CD14-positive monocyte (primary cell): Measurements from ENCODE around the gene EPB41L4A. TPM values are rescaled to one million over a fixed set of nuclear protein-coding genes. Genes with fewer than 3 reads are reported as not detected.

Source experiments
- DNase-seq, 3 donors: peaks; one replicate each; pipeline ENCODE4 v3.0.0-alpha.2; 2011 to 2022
- H2AFZ ChIP-seq: 2 replicates; pipeline ENCODE4 v1.6.0; 2012; ENCODE audit warnings: mild to moderate bottlenecking, low read depth, low read length, inconsistent platforms; ENCODE audit not compliant: insufficient read depth, poor library complexity, severe bottlenecking
- H3K27ac ChIP-seq, 2 donors: 1 replicate in 1 of 2; 2 replicates in 1 of 2; pipeline ENCODE4 v1.5.1; 2012 to 2013; ENCODE audit warnings: low read length in 2 of 2, control low read depth in 1 of 2, inconsistent platforms in 1 of 2, low read depth in 1 of 2, mild to moderate bottlenecking in 1 of 2
- H3K27me3 ChIP-seq, 2 donors: one replicate each; pipeline versions ENCODE4 v1.6.0 to v1.6.1; 2011 to 2013; ENCODE audit warnings: low read length in 2 of 2; ENCODE audit not compliant: control insufficient read depth in 2 of 2, insufficient read depth in 2 of 2
- H3K36me3 ChIP-seq, 2 donors: replicated peaks in 1 of 2; 1 replicate in 1 of 2; 2 replicates in 1 of 2; pipeline versions ENCODE4 v1.5.1 to v1.6.1; 2012 to 2013; ENCODE audit warnings: low read length in 2 of 2, control low read depth in 1 of 2, inconsistent platforms in 1 of 2, mild to moderate bottlenecking in 1 of 2; ENCODE audit not compliant: insufficient read depth in 2 of 2, control insufficient read depth in 1 of 2
- H3K4me1 ChIP-seq, 2 donors: 1 replicate in 1 of 2; 2 replicates in 1 of 2; pipeline versions ENCODE4 v1.5.1 to v1.6.1; 2012 to 2013; ENCODE audit warnings: low read length in 2 of 2, control low read depth in 1 of 2, inconsistent platforms in 1 of 2, mild to moderate bottlenecking in 1 of 2, moderate library complexity in 1 of 2; ENCODE audit not compliant: insufficient read depth in 2 of 2, control insufficient read depth in 1 of 2
- H3K4me2 ChIP-seq: replicated peaks from 2 replicates; pipeline ENCODE3; 2012; ENCODE audit warnings: low read length, moderate library complexity, mild to moderate bottlenecking; ENCODE audit not compliant: poor library complexity, severe bottlenecking; ENCODE audit errors: extremely low read depth
- H3K4me3 ChIP-seq, 3 experiments: fragments of 200-600 bp in 1 of 3; sonication (generic) in 1 of 3; replicated peaks in 1 of 3; 1 replicate in 2 of 3; 2 replicates in 1 of 3; pipeline ENCODE4 v1.5.1; 2011 to 2013; ENCODE audit warnings: low read length in 3 of 3, mild to moderate bottlenecking in 3 of 3, control low read depth in 2 of 3, low read depth in 2 of 3, inconsistent platforms in 1 of 3, moderate library complexity in 1 of 3
- H3K79me2 ChIP-seq: 2 replicates; pipeline ENCODE4 v1.6.0; 2012; ENCODE audit warnings: mild to moderate bottlenecking, control low read depth, inconsistent platforms, low read length, moderate library complexity; ENCODE audit not compliant: insufficient read depth
- H3K9ac ChIP-seq: 2 replicates; pipeline ENCODE4 v1.6.0; 2017; ENCODE audit warnings: low read length, mild to moderate bottlenecking; ENCODE audit not compliant: insufficient read depth, poor library complexity, severe bottlenecking
- H3K9me3 ChIP-seq, 2 donors: replicated peaks in 1 of 2; 1 replicate in 1 of 2; 2 replicates in 1 of 2; pipeline versions ENCODE4 v1.5.1 to v1.6.1; 2012 to 2013; ENCODE audit warnings: low read length in 2 of 2, control low read depth in 1 of 2; ENCODE audit not compliant: control insufficient read depth in 1 of 2, insufficient read depth in 1 of 2
- H4K20me1 ChIP-seq: 2 replicates; pipeline ENCODE4 v1.6.0; 2012; ENCODE audit warnings: mild to moderate bottlenecking, low read length, control low read depth, moderate library complexity; ENCODE audit not compliant: insufficient read depth
- H3K27ac Mint-ChIP-seq, 7 donors: one replicate each; pipeline ENCODE4 v1.8.0; 2020; ENCODE audit warnings: mild to moderate bottlenecking in 7 of 7, mixed read lengths in 7 of 7, moderate library complexity in 6 of 7, inconsistent platforms in 2 of 7
- H3K27me3 Mint-ChIP-seq, 3 donors: one replicate each; pipeline ENCODE4 v1.8.0; 2021 to 2022; ENCODE audit warnings: low read depth in 3 of 3, mild to moderate bottlenecking in 3 of 3, mixed read lengths in 3 of 3, moderate library complexity in 3 of 3, inconsistent platforms in 1 of 3
- H3K36me3 Mint-ChIP-seq, 2 donors: one replicate each; pipeline ENCODE4 v1.8.0; 2020; ENCODE audit warnings: mixed read lengths in 2 of 2, inconsistent platforms in 1 of 2, mild to moderate bottlenecking in 1 of 2
- H3K4me1 Mint-ChIP-seq: one replicate; pipeline ENCODE4 v1.8.0; 2020; ENCODE audit warnings: mild to moderate bottlenecking, mixed read lengths
- H3K4me3 Mint-ChIP-seq, 2 donors: one replicate each; pipeline ENCODE4 v1.8.0; 2020; ENCODE audit warnings: mild to moderate bottlenecking in 2 of 2, mixed read lengths in 2 of 2, moderate library complexity in 1 of 2
- H3K9me3 Mint-ChIP-seq, 7 donors: one replicate each; pipeline ENCODE4 v1.8.0; 2020 to 2022; ENCODE audit warnings: mixed read lengths in 7 of 7, mild to moderate bottlenecking in 6 of 7, moderate library complexity in 6 of 7, inconsistent platforms in 2 of 7
- WGBS: methylation state at CpG from one replicate; pipeline ENCODE4 v1.1.5; 2013; ENCODE audit warnings: missing lambda C conversion rate; ENCODE audit not compliant: insufficient coverage; 5-methylcytosine and 5-hydroxymethylcytosine counted together
- intact Hi-C, 2 donors: fragments of 100-400 bp; cut with micrococcal nuclease; formaldehyde crosslinking; loops; one replicate each; pipeline versions ENCODE4 v1.15.0 to v1.15.1; 2023
- polyA plus RNA-seq, 3 donors: library from polyadenylated mRNA; depleted of rRNA in 1 of 3; unstranded in 2 of 3; stranded (reverse) in 1 of 3; fragments of 300-500 nt in 2 of 3; fragments of >200 nt in 1 of 3; fragmentation: Illumina TruSeq in 2 of 3; gene quantifications; 1 replicate in 2 of 3; 2 replicates in 1 of 3; pipeline ENCODE4 v1.2.3, GENCODE V29; 2012 to 2021
- small RNA-seq: library from RNA; depleted of rRNA; stranded (forward); fragments of <200 nt; gene quantifications from one replicate; pipeline ENCODE3, GENCODE V24; 2012; ENCODE audit warnings: low read depth; ENCODE audit not compliant: insufficient read length
- TF ChIP-seq, protein P1 (sequence below): fragments of 200-600 bp; IDR thresholded peaks from one replicate; pipeline ENCODE4 v1.8.0; 2022; ENCODE audit warnings: antibody characterized with exemption, mild to moderate bottlenecking

Gene EPB41L4A
- polyA plus RNA-seq, 3 donors: 0.01 to 0.05 TPM; not detected in 1

DNA sequence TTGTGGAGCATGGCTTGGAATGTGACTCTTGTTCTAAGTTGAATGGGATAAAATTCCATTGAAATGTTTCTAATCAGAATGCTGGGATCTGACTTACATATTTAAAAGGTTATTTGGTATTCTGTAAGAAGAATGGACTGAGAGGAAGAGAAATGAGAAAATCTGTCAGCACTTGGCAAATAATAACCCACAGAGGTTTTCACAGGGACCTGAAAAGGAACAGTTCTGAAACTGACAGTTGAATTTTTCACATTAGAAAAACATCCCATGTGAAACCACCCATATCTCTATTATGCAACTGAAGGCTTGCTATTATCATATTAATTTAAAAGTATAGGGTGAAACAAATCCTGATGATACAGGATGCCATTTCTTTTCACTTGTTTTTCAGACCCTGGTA, 302.7 kb downstream of the EPB41L4A start:
- no peaks in the 10 kb centered on the region for H4K20me1 ChIP-seq
- Mint-ChIP-seq H3K36me3 (peaks cover 0 to 2% of the 10 kb centered on the region in 2 donors), H3K4me1 (peaks cover 34% of the 10 kb centered on the region), H3K4me3 (no peak overlapping the region), H3K27ac (peak overlapping the region in 1 of 7 donors; percentile 58), H3K9me3 (peaks cover 0 to 5% (median 0%) of the 10 kb centered on the region in 7 donors), H3K27me3 (no peaks in the 10 kb centered on the region)
- peaks cover 19 to 39% of the 10 kb centered on the region in 2 donors for H3K4me1 ChIP-seq
- no peaks in the 10 kb centered on the region for H3K79me2 ChIP-seq
- H3K4me2 ChIP-seq: no peak overlapping the region
- no peak overlapping the region for H3K4me3 ChIP-seq
- DNase-seq: no peak
- no peak overlapping the region for H3K9ac ChIP-seq
- H3K27me3 ChIP-seq: no peaks in the 10 kb centered on the region
- no peak overlapping the region for H2AFZ ChIP-seq
- no peaks in the 10 kb centered on the region for H3K36me3 ChIP-seq
- intact Hi-C loops: no loop called here
- no peaks in the 10 kb centered on the region for H3K9me3 ChIP-seq
- H3K27ac ChIP-seq: no peak overlapping the region
- TF ChIP-seq, protein P1, sequence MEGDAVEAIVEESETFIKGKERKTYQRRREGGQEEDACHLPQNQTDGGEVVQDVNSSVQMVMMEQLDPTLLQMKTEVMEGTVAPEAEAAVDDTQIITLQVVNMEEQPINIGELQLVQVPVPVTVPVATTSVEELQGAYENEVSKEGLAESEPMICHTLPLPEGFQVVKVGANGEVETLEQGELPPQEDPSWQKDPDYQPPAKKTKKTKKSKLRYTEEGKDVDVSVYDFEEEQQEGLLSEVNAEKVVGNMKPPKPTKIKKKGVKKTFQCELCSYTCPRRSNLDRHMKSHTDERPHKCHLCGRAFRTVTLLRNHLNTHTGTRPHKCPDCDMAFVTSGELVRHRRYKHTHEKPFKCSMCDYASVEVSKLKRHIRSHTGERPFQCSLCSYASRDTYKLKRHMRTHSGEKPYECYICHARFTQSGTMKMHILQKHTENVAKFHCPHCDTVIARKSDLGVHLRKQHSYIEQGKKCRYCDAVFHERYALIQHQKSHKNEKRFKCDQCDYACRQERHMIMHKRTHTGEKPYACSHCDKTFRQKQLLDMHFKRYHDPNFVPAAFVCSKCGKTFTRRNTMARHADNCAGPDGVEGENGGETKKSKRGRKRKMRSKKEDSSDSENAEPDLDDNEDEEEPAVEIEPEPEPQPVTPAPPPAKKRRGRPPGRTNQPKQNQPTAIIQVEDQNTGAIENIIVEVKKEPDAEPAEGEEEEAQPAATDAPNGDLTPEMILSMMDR: no peak

DNA sequence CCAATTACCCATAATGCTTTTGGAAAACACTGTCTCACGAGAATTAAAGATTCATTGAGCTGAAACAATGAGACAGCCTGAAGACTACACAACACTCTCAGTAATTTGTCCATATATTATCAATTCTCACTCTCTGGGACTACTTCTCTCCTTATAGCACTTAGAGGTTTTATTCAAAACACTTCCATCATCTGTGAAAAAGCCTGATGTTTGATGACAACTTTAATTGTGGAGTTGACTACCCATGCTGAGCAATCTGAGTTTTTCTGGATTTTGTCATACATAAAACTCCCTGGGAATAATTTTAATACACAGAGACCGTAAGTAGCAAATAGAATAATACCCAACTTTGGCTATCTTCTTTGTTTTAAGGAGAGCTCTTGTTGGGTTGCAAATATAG, 305.5 kb downstream of the EPB41L4A start:
- Histone ChIP-seq H3K9me3 (no peaks in the 10 kb centered on the region), H3K4me1 (peaks cover 26 to 48% of the 10 kb centered on the region in 2 donors), H3K27ac (no peak overlapping the region), H3K36me3 (no peaks in the 10 kb centered on the region), H4K20me1 (no peaks in the 10 kb centered on the region), H2AFZ (no peak overlapping the region), H3K4me3 (no peak overlapping the region), H3K79me2 (no peaks in the 10 kb centered on the region), H3K27me3 (no peaks in the 10 kb centered on the region), H3K4me2 (no peak overlapping the region), H3K9ac (no peak overlapping the region)
- Mint-ChIP-seq H3K27ac (no peak overlapping the region), H3K36me3 (peaks cover 0 to 2% of the 10 kb centered on the region in 2 donors), H3K27me3 (no peaks in the 10 kb centered on the region), H3K4me1 (peaks cover 32% of the 10 kb centered on the region), H3K9me3 (no peaks in the 10 kb centered on the region), H3K4me3 (no peak overlapping the region)
- TF ChIP-seq, protein P1: no peak
- intact Hi-C loops: no loop called here
- 83% methylated on average over 1 of the region's 2 CpGs for WGBS
- DNase-seq: no peak

Small RNAs within 50 kb of the gene (small RNA-seq; reads per million reads assigned to genes)
- gene AC010265.1 (not detected), gene HMGB3P16 (not detected), gene SNORA13 (164 reads per million, percentile 97 among the genes with 10 or more reads in this experiment)
